ENCODE results near the gene CDH23. TPM values are rescaled to one million over a fixed set of nuclear protein-coding genes. Genes with fewer than 3 reads are reported as not detected.

The CDH23 gene
- total RNA-seq, 2 experiments from 2014 or later, result 4.6 to 5.2 TPM

DNA sequence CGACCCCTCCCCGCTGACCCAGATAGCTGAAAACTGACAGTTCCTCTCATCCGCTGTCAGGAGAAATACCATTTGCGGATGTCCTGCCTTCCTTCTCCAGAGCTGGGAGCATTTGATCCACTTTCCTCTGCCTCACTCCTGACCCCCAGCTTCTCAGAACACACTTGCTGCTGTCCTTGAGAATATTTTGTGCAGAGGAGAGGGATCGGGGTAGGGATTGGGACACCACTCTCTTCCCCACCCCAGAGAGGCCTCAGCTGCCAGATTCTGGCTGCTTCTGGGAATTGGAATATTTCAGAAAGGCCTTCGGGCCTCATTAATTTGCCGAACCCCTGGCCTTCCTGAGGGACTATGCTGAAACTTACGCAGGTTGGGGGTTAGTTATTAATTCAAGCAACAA is 225.9 kb downstream of the CDH23 start:
- no peak overlapping the region for H3K27ac ChIP-seq (ENCODE audit: low read depth in 1 of 2, low read length in 2 of 2)
- intact Hi-C loops (cut with DNase I, micrococcal nuclease), result no loop called here
- ATAC-seq (ENCODE audit: poor library complexity), result no peak
- no peak overlapping the region for H3K4me3 Mint-ChIP-seq
- H3K4me3 ChIP-seq (ENCODE audit: low read length), result no peak overlapping the region
- no peaks in the 10 kb centered on the region for H3K9me3 Mint-ChIP-seq
- H3K4me1 Mint-ChIP-seq (ENCODE audit: low read depth), result no peaks in the 10 kb centered on the region
- peaks cover 2% of the 10 kb centered on the region for H3K4me1 ChIP-seq (ENCODE audit: insufficient read depth, low read length)
- H3K9me3 ChIP-seq (ENCODE audit: control insufficient read depth in 1 of 2, insufficient read depth in 1 of 2, low read length in 2 of 2), result peaks cover 0 to 3% of the 10 kb centered on the region in 2 experiments
- no peaks in the 10 kb centered on the region for H3K27me3 ChIP-seq (ENCODE audit: control insufficient read depth in 1 of 2, insufficient read depth in 2 of 2, low read length in 2 of 2)
- ChIA-PET CTCF (no interaction called here), POLR2A (no interaction called here)
- no peaks in the 10 kb centered on the region for H3K36me3 Mint-ChIP-seq (ENCODE audit: low read depth)
- H3K27me3 Mint-ChIP-seq, result no peaks in the 10 kb centered on the region
- no peak overlapping the region for H3K27ac Mint-ChIP-seq
- TF ChIP-seq, protein P1, sequence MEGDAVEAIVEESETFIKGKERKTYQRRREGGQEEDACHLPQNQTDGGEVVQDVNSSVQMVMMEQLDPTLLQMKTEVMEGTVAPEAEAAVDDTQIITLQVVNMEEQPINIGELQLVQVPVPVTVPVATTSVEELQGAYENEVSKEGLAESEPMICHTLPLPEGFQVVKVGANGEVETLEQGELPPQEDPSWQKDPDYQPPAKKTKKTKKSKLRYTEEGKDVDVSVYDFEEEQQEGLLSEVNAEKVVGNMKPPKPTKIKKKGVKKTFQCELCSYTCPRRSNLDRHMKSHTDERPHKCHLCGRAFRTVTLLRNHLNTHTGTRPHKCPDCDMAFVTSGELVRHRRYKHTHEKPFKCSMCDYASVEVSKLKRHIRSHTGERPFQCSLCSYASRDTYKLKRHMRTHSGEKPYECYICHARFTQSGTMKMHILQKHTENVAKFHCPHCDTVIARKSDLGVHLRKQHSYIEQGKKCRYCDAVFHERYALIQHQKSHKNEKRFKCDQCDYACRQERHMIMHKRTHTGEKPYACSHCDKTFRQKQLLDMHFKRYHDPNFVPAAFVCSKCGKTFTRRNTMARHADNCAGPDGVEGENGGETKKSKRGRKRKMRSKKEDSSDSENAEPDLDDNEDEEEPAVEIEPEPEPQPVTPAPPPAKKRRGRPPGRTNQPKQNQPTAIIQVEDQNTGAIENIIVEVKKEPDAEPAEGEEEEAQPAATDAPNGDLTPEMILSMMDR (IDR thresholded peaks at IDR 0.05), result no peak
- H3K36me3 ChIP-seq (ENCODE audit: insufficient read depth, low read length), result no peaks in the 10 kb centered on the region
- no peak for DNase-seq

DNA sequence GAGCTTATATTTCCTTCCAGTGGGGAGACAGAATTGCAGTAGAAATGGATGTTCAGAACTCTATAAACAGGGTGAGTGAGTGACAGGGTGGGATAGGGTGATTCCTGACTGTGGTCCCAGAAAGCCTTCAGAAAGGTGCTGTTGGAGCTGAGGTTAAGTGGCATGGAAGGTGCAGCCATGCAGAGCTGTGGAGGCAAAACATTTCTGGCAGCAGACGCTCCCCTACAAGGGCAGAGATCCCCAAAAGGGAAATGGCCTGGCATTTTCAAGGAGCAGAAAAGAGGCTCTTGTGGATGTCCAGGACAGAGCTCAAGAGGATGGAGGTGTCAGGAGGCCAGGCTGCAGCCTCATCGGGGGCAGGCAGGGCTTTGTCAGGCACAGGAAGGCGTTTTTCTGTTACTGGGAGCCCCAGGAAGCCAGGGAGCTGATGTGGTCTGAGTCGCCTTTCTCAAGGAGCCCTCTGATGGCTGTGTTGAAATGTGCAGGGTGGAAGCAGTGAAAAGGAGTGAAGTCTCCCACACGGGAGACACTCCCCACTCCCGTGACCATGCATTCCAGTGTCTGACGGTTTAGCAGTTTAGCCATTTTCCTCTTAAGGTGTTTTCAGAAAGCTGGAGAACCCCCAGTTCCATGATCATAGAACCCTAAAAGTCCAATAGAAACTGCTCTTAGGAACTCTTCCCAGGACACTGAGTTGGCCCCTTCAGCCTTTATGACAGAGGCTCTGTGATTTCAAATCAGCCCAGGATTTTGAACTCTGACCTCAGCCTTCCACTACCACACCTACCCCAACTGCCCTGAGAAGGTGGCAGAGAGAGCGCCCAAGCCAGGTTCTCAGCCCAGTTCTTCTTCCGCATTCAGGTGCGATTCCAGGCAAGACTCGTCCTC is 226.6 kb downstream of the CDH23 start:
- Histone ChIP-seq H3K4me1 (ENCODE audit: insufficient read depth, low read length) (peaks cover 2% of the 10 kb centered on the region), H3K27ac (ENCODE audit: low read depth in 1 of 2, low read length in 2 of 2) (no peak overlapping the region), H3K4me3 (ENCODE audit: low read length) (no peak overlapping the region), H3K9me3 (ENCODE audit: control insufficient read depth in 1 of 2, insufficient read depth in 1 of 2, low read length in 2 of 2) (peaks cover 0 to 4% of the 10 kb centered on the region in 2 experiments), H3K36me3 (ENCODE audit: insufficient read depth, low read length) (no peaks in the 10 kb centered on the region), H3K27me3 (ENCODE audit: control insufficient read depth in 1 of 2, insufficient read depth in 2 of 2, low read length in 2 of 2) (no peaks in the 10 kb centered on the region)
- no peaks in the 10 kb centered on the region for H3K36me3 Mint-ChIP-seq (ENCODE audit: low read depth)
- intact Hi-C loops (cut with DNase I, micrococcal nuclease), result no loop called here
- no peak overlapping the region for H3K27ac Mint-ChIP-seq
- DNase-seq (peak in 2 of 14 experiments; percentile 7 to 12), ATAC-seq (ENCODE audit: poor library complexity) (no peak)
- H3K9me3 Mint-ChIP-seq, result no peaks in the 10 kb centered on the region
- no peak overlapping the region for H3K4me3 Mint-ChIP-seq
- POLR2A ChIA-PET, result no interaction called here
- H3K27me3 Mint-ChIP-seq, result no peaks in the 10 kb centered on the region
- no peaks in the 10 kb centered on the region for H3K4me1 Mint-ChIP-seq (ENCODE audit: low read depth)
- CTCF ChIA-PET, result no interaction called here
- TF ChIP-seq, protein P1 (IDR thresholded peaks at IDR 0.05), result no peak

DNA sequence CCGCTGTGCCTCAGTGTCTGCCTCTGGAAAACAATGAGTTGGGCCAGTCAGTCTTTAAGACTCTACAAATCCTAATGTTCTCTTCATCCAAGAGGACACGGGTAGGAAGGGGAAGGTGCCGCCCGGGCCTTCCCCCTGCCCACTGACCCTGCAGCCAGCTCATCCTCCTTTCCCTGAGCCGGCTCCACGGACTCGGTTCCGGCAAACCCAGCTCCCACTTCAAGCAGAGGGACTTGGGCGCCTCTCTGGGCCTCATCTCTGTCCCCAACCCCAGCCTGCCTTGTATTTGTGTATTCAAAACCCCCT is 227.2 kb downstream of the CDH23 start:
- TF ChIP-seq, protein P1 (IDR thresholded peaks at IDR 0.05), result no peak
- no peaks in the 10 kb centered on the region for H3K4me1 Mint-ChIP-seq (ENCODE audit: low read depth)
- intact Hi-C loops (cut with DNase I, micrococcal nuclease), result no loop called here

More for the DNA sequence above, 227.2 kb downstream of the CDH23 start:
- Histone ChIP-seq H3K27ac (ENCODE audit: low read depth in 1 of 2, low read length in 2 of 2) (no peak overlapping the region), H3K36me3 (ENCODE audit: insufficient read depth, low read length) (no peaks in the 10 kb centered on the region), H3K4me3 (ENCODE audit: low read length) (no peak overlapping the region), H3K9me3 (ENCODE audit: control insufficient read depth in 1 of 2, insufficient read depth in 1 of 2, low read length in 2 of 2) (peaks cover 0 to 4% of the 10 kb centered on the region in 2 experiments), H3K4me1 (ENCODE audit: insufficient read depth, low read length) (peaks cover 2% of the 10 kb centered on the region), H3K27me3 (ENCODE audit: control insufficient read depth in 1 of 2, insufficient read depth in 2 of 2, low read length in 2 of 2) (no peaks in the 10 kb centered on the region)
- POLR2A ChIA-PET, result no interaction called here
- H3K27ac Mint-ChIP-seq, result no peak overlapping the region
- H3K9me3 Mint-ChIP-seq, result no peaks in the 10 kb centered on the region
- no peaks in the 10 kb centered on the region for H3K27me3 Mint-ChIP-seq
- CTCF ChIA-PET, result no interaction called here
- DNase-seq, result no peak
- no peak for ATAC-seq (ENCODE audit: poor library complexity)
- H3K4me3 Mint-ChIP-seq, result no peak overlapping the region
- no peaks in the 10 kb centered on the region for H3K36me3 Mint-ChIP-seq (ENCODE audit: low read depth)
